Sigmoid colon (tissue), 4 donors: Measurements from ENCODE around the gene TMCC2.

Experiments
- CTCF ChIP-seq, 4 experiments: fragments of 450-650 bp in 3 of 4; fragments of 200-600 bp in 1 of 4; IDR thresholded peaks; one replicate each; pipeline ENCODE4 v1.5.1; 2016 to 2019; ENCODE audit warnings: antibody characterized with exemption in 4 of 4, mild to moderate bottlenecking in 3 of 4, moderate library complexity in 2 of 4
- EP300 ChIP-seq, 4 donors: sonication (generic); formaldehyde crosslinking; IDR thresholded peaks; one replicate each; pipeline ENCODE4 v1.6.1; 2017; ENCODE audit warnings: antibody characterized with exemption in 4 of 4
- POLR2A ChIP-seq, 2 donors: fragments of 450-650 bp; IDR thresholded peaks; one replicate each; pipeline ENCODE4 v1.6.1; 2016; ENCODE audit warnings: antibody characterized with exemption in 2 of 2, mild to moderate bottlenecking in 2 of 2, moderate library complexity in 2 of 2
- POLR2AphosphoS5 ChIP-seq, 4 donors: sonication (generic); formaldehyde crosslinking; IDR thresholded peaks; one replicate each; pipeline ENCODE4 v1.6.1; 2017; ENCODE audit warnings: antibody characterized with exemption in 4 of 4

GRCh38 chr1:205188098-205188497, 39.6 kb upstream of the TMCC2 start:
- TF ChIP-seq CTCF (IDR thresholded peaks at IDR 0.05), result no peak
- no peak for TF ChIP-seq POLR2A (IDR thresholded peaks at IDR 0.05)
- TF ChIP-seq POLR2AphosphoS5 (IDR thresholded peaks at IDR 0.05), result no peak
- no peak for TF ChIP-seq EP300 (IDR thresholded peaks at IDR 0.05)
